NK-92 (cell line): ENCODE measurements around the gene AANAT.

Experiments used
- DNase-seq: peaks from one replicate; lab custom pipeline; 2025; ENCODE audit not compliant: unreplicated experiment; lab: John Stamatoyannopoulos, UW

AANAT gene

GRCh38 chr17:76441686-76442340, 25.6 kb upstream of the AANAT start:
- no peak for DNase-seq

GRCh38 chr17:76442341-76443338, 24.8 kb upstream of the AANAT start:
- no peak for DNase-seq

GRCh38 chr17:76444518-76445311, 22.7 kb upstream of the AANAT start:
- DNase-seq, result no peak

GRCh38 chr17:76445697-76446448, 21.5 kb upstream of the AANAT start:
- DNase-seq, result no peak

- DNase-seq, result no peak
Measured at GRCh38 chr17:76446449-76447231, 20.8 kb upstream of the AANAT start.

GRCh38 chr17:76447931-76448652, 19.3 kb upstream of the AANAT start:
- DNase-seq, result no peak

- no peak for DNase-seq
Measured at GRCh38 chr17:76449126-76449525, 18.3 kb upstream of the AANAT start.

GRCh38 chr17:76451506-76451905, 15.9 kb upstream of the AANAT start:
- no peak for DNase-seq

GRCh38 chr17:76452127-76452659, 15.2 kb upstream of the AANAT start:
- no peak for DNase-seq

- DNase-seq, result peak; percentile 26
Measured at GRCh38 chr17:76452660-76453430, 14.6 kb upstream of the AANAT start, which contains the start of gene UBE2O. TSS of gene UBE2O (minus strand) at chr17:76453152. CDS start at chr17:76453141, 11 bp downstream.

GRCh38 chr17:76453431-76453743, 14.0 kb upstream of the AANAT start:
- no peak for DNase-seq

GRCh38 chr17:76458580-76459490, 8.6 kb upstream of the AANAT start:
- no peak for DNase-seq

GRCh38 chr17:76459674-76460073, 7.7 kb upstream of the AANAT start:
- DNase-seq, result no peak

GRCh38 chr17:76461765-76462555, 5.4 kb upstream of the AANAT start:
- no peak for DNase-seq

- no peak for DNase-seq
Measured at GRCh38 chr17:76462556-76463290, 4.7 kb upstream of the AANAT start.

GRCh38 chr17:76466775-76467130, 650 bp upstream of the AANAT start:
- no peak for DNase-seq
